Neuronal stem cell (in vitro differentiated cells): ENCODE results near the gene KCNN4.
"Not testable (repeated sequence)": the region's sequence is repeated elsewhere in the genome, so short reads cannot be mapped to it uniquely, and the experiment has no call there.

Experiments used
- DNase-seq: peaks from one replicate; pipeline ENCODE4 v3.0.0-alpha.2; 2013; ENCODE audit warnings: low spot score
- H2AFZ ChIP-seq: one replicate; pipeline ENCODE4 v1.6.1; 2013; ENCODE audit warnings: mild to moderate bottlenecking, low read length, inconsistent platforms
- H2AK5ac ChIP-seq: 2 replicates; pipeline ENCODE4 v1.6.1; 2013; ENCODE audit warnings: low read depth, mild to moderate bottlenecking, inconsistent platforms, low read length, moderate library complexity, mixed read lengths
- H2BK120ac ChIP-seq: 2 replicates; pipeline ENCODE4 v1.6.1; 2013; ENCODE audit warnings: low read depth, mild to moderate bottlenecking, inconsistent platforms, low read length, moderate library complexity, mixed read lengths
- H2BK12ac ChIP-seq: one replicate; pipeline ENCODE4 v1.6.1; 2013; ENCODE audit warnings: low read length, inconsistent platforms
- H2BK15ac ChIP-seq: 2 replicates; pipeline ENCODE4 v1.6.1; 2013; ENCODE audit warnings: mild to moderate bottlenecking, low read length, inconsistent platforms, mixed read lengths
- H2BK5ac ChIP-seq: one replicate; pipeline ENCODE4 v1.6.1; 2013; ENCODE audit warnings: inconsistent platforms, mild to moderate bottlenecking, low read length, moderate library complexity
- H3K14ac ChIP-seq: one replicate; pipeline ENCODE4 v1.6.1; 2013; ENCODE audit warnings: low read length, inconsistent platforms
- H3K18ac ChIP-seq: 2 replicates; pipeline ENCODE4 v1.6.1; 2013; ENCODE audit warnings: low read length, inconsistent platforms
- H3K23ac ChIP-seq: 2 replicates; pipeline ENCODE4 v1.6.1; 2013; ENCODE audit warnings: low read depth, mild to moderate bottlenecking, mixed read lengths, low read length, inconsistent platforms; ENCODE audit not compliant: poor library complexity
- H3K27ac ChIP-seq: replicated peaks from 3 replicates; pipeline ENCODE4 v1.5.1; 2013; ENCODE audit warnings: low read length, inconsistent platforms
- H3K27me3 ChIP-seq, 3 experiments: 2 replicates each; pipeline ENCODE4 v1.6.1; 2013; ENCODE audit warnings: low read length in 3 of 3, mild to moderate bottlenecking in 2 of 3, inconsistent platforms in 1 of 3, low read depth in 1 of 3, mixed read lengths in 1 of 3, moderate library complexity in 1 of 3; ENCODE audit not compliant: control insufficient read depth in 3 of 3, insufficient read depth in 3 of 3
- H3K36me3 ChIP-seq, 2 donors: replicated peaks in 1 of 2; 2 replicates each; pipeline ENCODE4 v1.6.1; 2013; ENCODE audit warnings: low read length in 2 of 2; ENCODE audit not compliant: control insufficient read depth in 2 of 2, insufficient read depth in 2 of 2
- H3K4ac ChIP-seq: 2 replicates; pipeline ENCODE4 v1.6.1; 2013; ENCODE audit warnings: inconsistent platforms, mild to moderate bottlenecking, low read length, moderate library complexity
- H3K4me1 ChIP-seq, 2 donors: 1 replicate in 1 of 2; 2 replicates in 1 of 2; pipeline ENCODE4 v1.6.1; 2013; ENCODE audit warnings: low read length in 2 of 2, low read depth in 1 of 2; ENCODE audit not compliant: control insufficient read depth in 2 of 2, insufficient read depth in 1 of 2
- H3K4me2 ChIP-seq: one replicate; pipeline ENCODE4 v1.6.1; 2013; ENCODE audit warnings: mild to moderate bottlenecking, low read length, inconsistent platforms; ENCODE audit not compliant: insufficient read depth, poor library complexity, severe bottlenecking
- H3K4me3 ChIP-seq, 2 donors: 2 replicates each; pipeline ENCODE4 v1.5.1; 2013; ENCODE audit warnings: low read length in 2 of 2, mild to moderate bottlenecking in 2 of 2, inconsistent platforms in 1 of 2, moderate library complexity in 1 of 2
- H3K79me1 ChIP-seq: one replicate; pipeline ENCODE4 v1.6.1; 2013; ENCODE audit warnings: low read depth, mild to moderate bottlenecking, inconsistent platforms, low read length, moderate library complexity
- H3K9ac ChIP-seq: one replicate; pipeline ENCODE4 v1.6.1; 2013; ENCODE audit warnings: mild to moderate bottlenecking, low read depth, low read length, inconsistent platforms; ENCODE audit not compliant: poor library complexity
- H3K9me3 ChIP-seq, 2 donors: replicated peaks in 1 of 2; 2 replicates each; pipeline versions ENCODE3 to v1.6.1; 2013; ENCODE audit warnings: low read length in 2 of 2, mild to moderate bottlenecking in 2 of 2, inconsistent platforms in 1 of 2, low read depth in 1 of 2, mixed read lengths in 1 of 2, moderate library complexity in 1 of 2; ENCODE audit not compliant: control insufficient read depth in 2 of 2, insufficient read depth in 1 of 2
- H4K8ac ChIP-seq: one replicate; pipeline ENCODE4 v1.6.1; 2013; ENCODE audit warnings: low read depth, mild to moderate bottlenecking, inconsistent platforms, low read length, moderate library complexity
- H4K91ac ChIP-seq: one replicate; pipeline ENCODE4 v1.6.1; 2013; ENCODE audit warnings: low read length, low read depth, mild to moderate bottlenecking, inconsistent platforms; ENCODE audit not compliant: poor library complexity
- WGBS, 2 donors: extraction: QIAGEN DNeasy Blood & Tissue Kit; methylation state at CpG; one replicate each; pipeline ENCODE4 v1.1.7; 2013; ENCODE audit warnings: missing lambda C conversion rate in 2 of 2, mixed read lengths in 1 of 2; ENCODE audit not compliant: insufficient read length in 2 of 2, insufficient replicate concordance in 1 of 2; ENCODE audit errors: extremely low coverage in 2 of 2; 5-methylcytosine and 5-hydroxymethylcytosine counted together

Gene KCNN4

DNA sequence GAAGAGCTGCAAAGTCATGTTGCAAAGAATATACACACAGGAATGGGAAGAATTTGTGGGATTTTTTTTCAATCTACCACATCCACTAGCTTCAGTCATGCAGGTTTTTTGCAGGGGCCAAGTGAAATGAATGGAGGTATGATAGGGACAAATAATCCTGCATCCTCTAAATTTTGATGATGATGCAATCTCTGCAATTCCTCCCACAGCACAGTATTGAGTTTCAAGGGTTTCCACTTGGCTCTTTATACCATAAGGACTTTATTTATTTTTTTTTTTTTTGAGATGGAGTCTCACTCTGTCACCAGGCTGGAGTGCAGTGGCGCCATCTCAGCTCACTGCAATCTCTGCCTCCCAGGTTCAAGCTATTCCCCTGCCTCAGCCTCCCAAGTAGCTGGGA lies 36.7 kb upstream of the KCNN4 start:
- not testable (repeated sequence) for H3K9me3 ChIP-seq, H3K27me3 ChIP-seq, H3K36me3 ChIP-seq, H4K8ac ChIP-seq, H2BK120ac ChIP-seq, H3K23ac ChIP-seq, H2BK12ac ChIP-seq, H3K14ac ChIP-seq, H2AK5ac ChIP-seq, H3K4me3 ChIP-seq, H3K4ac ChIP-seq, H3K4me1 ChIP-seq, H3K79me1 ChIP-seq, H4K91ac ChIP-seq, H3K4me2 ChIP-seq, H3K9ac ChIP-seq, H3K18ac ChIP-seq, H2AFZ ChIP-seq, H3K27ac ChIP-seq, H2BK15ac ChIP-seq, DNase-seq, H2BK5ac ChIP-seq
- no CpG with 5 or more reads among the region's 1 CpG for WGBS, 2 donors

DNA sequence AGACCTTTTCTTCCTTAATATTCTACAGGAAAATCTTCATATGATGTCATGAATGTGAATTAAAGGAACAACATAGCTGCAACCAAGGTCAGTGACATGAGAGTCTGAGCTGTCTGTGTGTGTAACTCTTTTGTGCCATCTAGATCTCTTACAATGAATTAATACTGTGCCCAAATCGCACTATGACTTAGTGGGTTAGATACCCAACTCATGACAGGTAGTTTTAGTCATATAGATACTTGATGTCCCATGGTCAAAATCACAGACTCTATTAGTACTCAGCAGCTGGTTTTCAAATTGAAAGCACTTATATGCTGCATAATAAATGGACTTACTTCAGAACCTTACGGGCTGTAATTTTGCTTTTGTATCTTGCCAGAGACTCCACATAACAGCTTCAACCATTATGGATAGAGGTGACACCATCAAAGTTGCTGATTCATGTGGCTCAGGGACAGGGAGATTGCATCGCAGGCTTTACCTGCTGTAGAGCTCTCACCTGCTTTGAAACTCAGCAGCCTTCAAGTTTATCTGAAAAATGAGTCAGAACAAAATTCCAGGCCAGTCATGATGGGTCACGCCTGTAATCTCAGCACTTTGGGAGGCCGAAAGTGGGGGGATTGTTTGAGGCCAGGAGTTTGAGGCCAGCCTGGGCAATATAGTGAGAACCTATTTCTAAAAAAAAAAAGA lies 34.0 kb upstream of the KCNN4 start:
- Histone ChIP-seq H3K27me3 (peaks cover 0 to 2% (median 0%) of the 10 kb centered on the region in 3 experiments), H4K91ac (no peak overlapping the region), H4K8ac (no peak overlapping the region), H2AFZ (no peak overlapping the region), H2BK15ac (no peak overlapping the region), H3K9ac (no peak overlapping the region), H3K4ac (no peak overlapping the region), H3K27ac (no peak overlapping the region), H3K4me3 (no peak overlapping the region), H3K9me3 (peaks cover 0 to 3% of the 10 kb centered on the region in 2 donors), H2BK12ac (no peak overlapping the region), H3K79me1 (no peaks in the 10 kb centered on the region), H2BK5ac (no peak overlapping the region), H2BK120ac (no peak overlapping the region), H3K18ac (no peak overlapping the region), H3K4me1 (no peaks in the 10 kb centered on the region), H2AK5ac (no peak overlapping the region), H3K23ac (no peak overlapping the region), H3K14ac (no peak overlapping the region), H3K4me2 (no peak overlapping the region), H3K36me3 (no peaks in the 10 kb centered on the region)
- DNase-seq: no peak
- WGBS, 2 donors: no CpG with 5 or more reads among the region's 5 CpGs

DNA sequence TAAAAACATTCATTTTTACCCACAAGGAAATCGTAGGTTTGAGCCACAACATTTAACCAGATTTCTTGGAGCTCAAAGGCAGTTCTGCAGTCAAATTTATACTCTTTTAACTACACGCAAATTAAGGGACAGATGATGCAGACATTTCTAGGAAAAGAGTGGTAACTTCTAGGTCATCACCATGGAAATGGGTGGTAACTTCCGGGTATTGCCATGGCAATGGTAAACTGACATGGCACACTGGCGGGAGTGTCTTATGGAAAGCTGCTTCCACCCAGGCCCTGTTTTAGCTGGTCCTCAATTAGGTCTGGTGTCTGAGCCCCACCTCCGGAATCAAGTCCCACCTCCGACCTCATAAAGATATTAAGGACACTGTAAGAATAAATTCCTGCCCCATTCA lies 31.9 kb upstream of the KCNN4 start:
- Histone ChIP-seq H2AK5ac (no peak overlapping the region), H3K4ac (no peak overlapping the region), H3K23ac (no peak overlapping the region), H3K4me2 (no peak overlapping the region), H2AFZ (no peak overlapping the region), H2BK5ac (no peak overlapping the region), H3K9me3 (no peaks in the 10 kb centered on the region), H3K18ac (no peak overlapping the region), H3K27ac (no peak overlapping the region), H3K79me1 (no peaks in the 10 kb centered on the region), H3K4me3 (no peak overlapping the region), H2BK120ac (no peak overlapping the region), H3K14ac (no peak overlapping the region), H4K8ac (no peak overlapping the region), H3K9ac (no peak overlapping the region), H3K36me3 (no peaks in the 10 kb centered on the region), H3K4me1 (no peaks in the 10 kb centered on the region), H4K91ac (no peak overlapping the region), H3K27me3 (peaks cover 0 to 2% (median 0%) of the 10 kb centered on the region in 3 experiments), H2BK12ac (no peak overlapping the region), H2BK15ac (no peak overlapping the region)
- WGBS, 2 donors: no CpG with 5 or more reads among the region's 6 CpGs
- DNase-seq: no peak

GRCh38 chr19:43812259-43812658 lies 31.5 kb upstream of the KCNN4 start:
- Histone ChIP-seq H3K9ac (no peak overlapping the region), H3K4me1 (no peaks in the 10 kb centered on the region), H2BK12ac (no peak overlapping the region), H3K36me3 (no peaks in the 10 kb centered on the region), H2BK5ac (no peak overlapping the region), H3K14ac (peak overlapping the region; percentile 38), H3K4me2 (no peak overlapping the region), H4K8ac (no peak overlapping the region), H2AFZ (no peak overlapping the region), H3K27ac (no peak overlapping the region), H3K4ac (no peak overlapping the region), H3K27me3 (peaks cover 0 to 2% (median 0%) of the 10 kb centered on the region in 3 experiments), H3K9me3 (no peaks in the 10 kb centered on the region), H2AK5ac (no peak overlapping the region), H3K4me3 (no peak overlapping the region), H4K91ac (no peak overlapping the region), H3K79me1 (no peaks in the 10 kb centered on the region), H3K23ac (no peak overlapping the region), H2BK15ac (no peak overlapping the region), H3K18ac (no peak overlapping the region), H2BK120ac (no peak overlapping the region)
- DNase-seq: no peak
- no CpG with 5 or more reads among the region's 1 CpG for WGBS, 2 donors
